GM12864 (cell line): ENCODE measurements around the gene EIF5AL1.

Source experiments
- DNase-seq: peaks from one replicate; pipeline ENCODE4 v3.0.0-alpha.2; 2011; ENCODE audit warnings: low read depth
- H3K4me3 ChIP-seq: 2 replicates; pipeline ENCODE4 v1.5.1; 2011; ENCODE audit warnings: mild to moderate bottlenecking, low read depth, low read length, control low read depth
- CTCF ChIP-seq: IDR thresholded peaks from 2 replicates; pipeline ENCODE4 v1.5.1; 2011; ENCODE audit warnings: low read depth, mild to moderate bottlenecking, moderate library complexity, low read length, control low read depth, inconsistent platforms; ENCODE audit errors: missing control alignments

EIF5AL1 gene

DNA sequence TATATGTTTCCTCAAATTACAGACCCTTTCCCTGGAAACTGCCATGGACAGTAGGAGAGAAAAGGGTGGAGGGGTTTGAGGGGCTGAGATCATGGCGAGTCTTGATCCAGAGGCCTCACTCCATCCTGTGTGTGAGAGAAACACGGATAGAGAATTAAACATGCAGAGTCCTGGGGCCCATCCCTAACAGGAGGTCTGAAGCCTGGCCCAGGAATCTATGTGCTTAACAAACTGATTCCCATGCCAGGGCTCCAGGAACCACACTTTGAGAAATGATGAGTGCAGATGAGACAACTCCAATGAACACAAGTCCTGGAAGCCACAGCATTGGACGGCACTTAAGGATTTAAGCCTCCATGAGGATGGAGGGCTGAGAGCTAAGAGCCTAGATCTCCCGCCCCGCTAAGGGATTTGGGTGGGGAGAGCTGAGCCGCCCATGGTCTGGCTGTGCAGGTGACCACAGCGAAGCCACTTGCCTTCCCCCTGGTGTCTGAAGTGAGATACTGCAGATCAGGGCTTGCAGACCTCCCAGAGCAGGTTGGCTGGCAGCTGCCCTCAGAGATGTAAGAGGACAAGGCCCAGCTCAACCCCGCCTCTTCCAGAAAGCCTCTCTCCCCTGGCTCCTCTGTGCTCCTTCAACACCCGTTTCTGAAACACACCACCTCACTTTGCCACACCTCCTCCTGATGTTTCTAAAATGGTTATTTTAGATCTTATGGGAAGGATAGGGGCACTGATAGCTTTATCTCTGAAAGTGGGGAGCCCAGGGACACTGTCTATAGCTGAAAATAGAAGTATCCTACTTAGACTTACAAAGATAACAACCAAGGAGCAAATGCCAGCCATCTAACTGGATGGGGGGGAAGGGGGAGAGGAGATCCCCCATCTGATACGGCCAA, 24.8 kb upstream of the EIF5AL1 start:
- no peak overlapping the region for H3K4me3 ChIP-seq
- TF ChIP-seq CTCF = peak; percentile 96
- DNase-seq = peak; percentile 22

- no peak overlapping the region for H3K4me3 ChIP-seq
- TF ChIP-seq CTCF = no peak
- DNase-seq = no peak
Measured at GRCh38 chr10:79488336-79488735, 24.0 kb upstream of the EIF5AL1 start.

GRCh38 chr10:79488870-79489269, 23.5 kb upstream of the EIF5AL1 start:
- DNase-seq = no peak
- TF ChIP-seq CTCF = no peak
- H3K4me3 ChIP-seq = no peak overlapping the region

DNA sequence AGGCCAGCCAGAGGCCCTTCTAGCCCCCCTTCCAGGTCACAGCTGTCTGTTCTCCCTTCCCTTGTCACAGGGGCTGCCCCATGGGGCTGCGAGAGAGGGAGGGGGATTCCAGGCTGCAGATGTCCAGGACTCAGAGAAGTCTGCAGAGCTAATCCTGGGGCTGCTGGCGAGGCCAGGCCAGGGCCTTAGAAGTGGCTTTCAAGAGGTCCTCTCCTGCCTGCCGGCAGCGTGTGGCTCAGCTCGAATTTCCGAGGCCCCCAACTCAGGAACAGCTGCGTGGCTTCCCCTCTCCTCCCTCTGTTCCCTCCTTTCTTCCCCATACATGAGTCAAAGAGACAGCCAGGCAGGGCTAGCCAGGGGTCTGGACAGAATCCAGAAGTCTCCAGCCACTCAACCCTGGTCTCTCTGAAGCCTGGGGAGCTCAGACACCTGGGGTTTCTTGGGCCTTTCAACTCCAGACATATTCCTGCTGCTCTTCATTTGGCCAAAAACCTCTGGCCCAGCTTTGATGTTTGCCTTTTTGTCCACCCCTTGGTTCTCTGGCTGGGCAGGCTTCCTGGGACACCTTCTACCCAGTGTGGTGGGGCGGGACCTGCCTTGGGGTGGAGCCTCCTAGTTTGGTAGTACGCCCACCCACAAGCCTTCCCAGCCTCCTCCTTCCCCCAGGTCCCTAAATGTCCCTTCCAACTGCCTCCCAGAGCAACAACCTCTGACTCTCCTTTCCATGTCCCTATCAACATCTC, 21.8 kb upstream of the EIF5AL1 start:
- DNase-seq = no peak
- H3K4me3 ChIP-seq = no peak overlapping the region
- no peak for TF ChIP-seq CTCF

DNA sequence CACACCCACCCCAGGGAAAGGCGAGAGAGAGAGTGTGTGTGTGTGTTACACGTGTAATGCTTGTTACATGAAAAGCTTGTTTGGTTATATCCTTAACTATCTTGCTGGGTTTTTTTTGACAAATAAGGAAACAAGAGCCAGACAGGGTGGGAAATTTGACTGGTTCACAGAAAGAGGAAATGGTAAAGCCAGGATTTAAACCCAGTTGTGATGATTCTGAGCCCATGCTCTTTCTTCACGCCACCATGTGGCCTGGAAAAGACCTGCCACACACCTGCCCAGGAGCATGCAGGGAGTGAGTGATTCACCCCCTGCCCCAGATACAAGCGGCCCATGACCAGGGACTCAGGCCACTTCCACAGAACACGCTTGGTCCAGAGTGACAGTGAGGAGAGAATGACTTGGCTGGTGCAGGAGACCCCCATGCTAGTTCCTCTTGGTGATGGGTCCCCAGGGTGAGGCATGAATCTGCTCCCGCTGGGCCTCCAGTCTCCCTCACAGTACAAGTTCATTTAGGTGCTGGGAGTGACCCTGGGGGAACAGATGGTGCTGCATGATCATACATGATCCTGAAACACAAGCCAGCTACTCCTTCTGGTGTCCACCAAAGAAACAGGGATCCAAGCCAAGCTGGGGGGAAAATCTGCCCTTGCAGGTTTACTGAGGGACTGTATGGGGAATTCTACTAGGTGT, 21.0 kb upstream of the EIF5AL1 start:
- peak; percentile 35 for TF ChIP-seq CTCF
- DNase-seq = no peak
- H3K4me3 ChIP-seq = no peak overlapping the region

DNA sequence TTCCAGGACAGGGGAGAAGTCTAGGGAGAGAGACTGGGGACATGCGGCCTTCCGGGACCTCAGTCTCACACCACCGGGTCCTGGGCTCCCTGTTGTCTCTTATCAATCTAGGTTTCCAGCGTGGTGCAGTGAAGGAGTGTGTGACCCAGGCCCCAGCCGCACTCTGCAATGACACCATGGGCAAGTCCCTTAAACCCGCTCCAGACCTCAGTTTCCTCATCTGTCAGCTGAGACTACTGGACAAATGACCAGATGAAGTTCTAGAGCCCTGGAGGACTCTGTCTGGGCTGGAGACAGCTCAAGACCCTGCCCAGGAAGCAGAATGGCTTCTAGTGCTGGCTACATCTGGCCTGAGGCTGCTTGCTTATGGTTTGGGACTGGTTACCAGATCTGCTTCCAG, 20.1 kb upstream of the EIF5AL1 start:
- DNase-seq = no peak
- no peak for TF ChIP-seq CTCF
- no peak overlapping the region for H3K4me3 ChIP-seq
